ENCODE measurements around the gene RPL19. TPM values are rescaled to one million over a fixed set of nuclear protein-coding genes. Genes with fewer than 3 reads are reported as not detected.

RPL19 gene
- total and polyA plus RNA-seq, 5 donors = 1,060 to 1,781 (median 1,116) TPM

DNA sequence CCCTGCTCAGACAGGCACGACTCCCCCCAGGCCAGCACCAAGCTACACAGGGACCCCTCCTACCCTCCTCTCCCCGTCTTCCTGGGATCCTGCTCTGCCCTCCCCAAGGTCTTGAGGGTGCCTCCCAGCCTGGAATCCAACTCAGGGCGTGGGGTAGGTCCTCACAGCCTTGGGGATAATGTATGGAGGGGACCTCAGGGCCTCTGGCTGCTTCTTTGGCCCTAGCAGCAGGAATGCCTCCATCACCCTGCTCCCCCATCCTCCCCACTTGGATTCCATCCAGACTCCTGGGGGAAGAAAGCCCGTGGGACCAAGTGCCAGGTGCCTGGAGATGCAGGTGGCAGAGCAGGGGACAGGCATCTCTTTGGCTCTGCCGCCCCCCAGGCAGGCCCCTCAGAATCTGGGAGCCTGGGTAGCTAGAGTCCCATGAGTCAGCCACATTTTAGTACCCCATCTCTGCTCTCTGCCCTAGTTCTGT lies 36.4 kb downstream of the RPL19 start:
- H3K4me3 ChIP-seq (ENCODE audit: low read length) = no peak overlapping the region
- 55% methylated on average over 5 of the region's 5 CpGs for WGBS
- no peaks in the 10 kb centered on the region for H3K9me3 ChIP-seq (ENCODE audit: control insufficient read depth, low read length)
- intact Hi-C loops (cut with DNase I) = loop anchor here in 3 of 4 donors (5.0 to 10.0 kb wide), 3 partner anchors 72 to 252 kb away; partner anchors contain the start of gene ARL5C (in 1 of the 3)
- no peak overlapping the region for H3K27ac ChIP-seq (ENCODE audit: low read length)
- DNase-seq (no peak), ATAC-seq (no peak)
- no peaks in the 10 kb centered on the region for H3K4me1 ChIP-seq (ENCODE audit: control insufficient read depth, insufficient read depth, low read length)
- no peaks in the 10 kb centered on the region for H3K27me3 ChIP-seq (ENCODE audit: control insufficient read depth, insufficient read depth)

DNA sequence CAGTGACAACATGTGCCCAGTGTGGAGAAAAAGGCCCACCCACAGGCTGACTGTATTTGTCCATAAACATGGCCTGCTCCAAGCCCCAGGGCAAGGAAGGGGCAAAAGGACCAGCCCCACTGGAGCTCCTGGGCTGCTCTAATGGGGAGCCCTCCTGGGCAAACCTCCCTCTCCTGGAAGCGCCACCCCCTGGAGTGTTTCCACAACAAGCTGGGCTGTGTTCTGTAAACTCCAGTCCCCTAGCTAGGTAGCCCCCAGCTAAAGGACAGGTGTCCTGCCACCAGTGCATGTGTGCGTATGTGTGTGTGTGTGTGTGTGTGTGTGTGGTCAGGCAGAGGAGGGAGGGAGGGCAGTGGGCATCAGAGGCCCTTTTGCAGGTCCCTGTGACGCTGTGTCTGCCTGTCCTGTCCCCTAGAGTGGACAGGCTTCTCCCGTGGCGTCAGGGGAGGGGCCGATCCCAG lies 36.9 kb downstream of the RPL19 start:
- ATAC-seq (no peak), DNase-seq (no peak)
- Histone ChIP-seq H3K9me3 (ENCODE audit: control insufficient read depth, low read length) (no peaks in the 10 kb centered on the region), H3K4me3 (ENCODE audit: low read length) (no peak overlapping the region), H3K27me3 (ENCODE audit: control insufficient read depth, insufficient read depth) (no peaks in the 10 kb centered on the region), H3K27ac (ENCODE audit: low read length) (no peak overlapping the region), H3K4me1 (ENCODE audit: control insufficient read depth, insufficient read depth, low read length) (no peaks in the 10 kb centered on the region)
- WGBS = 79% methylated on average over 6 of the region's 6 CpGs
- intact Hi-C loops (cut with DNase I) = loop anchor here in 3 of 4 donors (5.0 to 10.0 kb wide), 3 partner anchors 72 to 252 kb away; partner anchors contain the start of gene ARL5C (in 1 of the 3)

DNA sequence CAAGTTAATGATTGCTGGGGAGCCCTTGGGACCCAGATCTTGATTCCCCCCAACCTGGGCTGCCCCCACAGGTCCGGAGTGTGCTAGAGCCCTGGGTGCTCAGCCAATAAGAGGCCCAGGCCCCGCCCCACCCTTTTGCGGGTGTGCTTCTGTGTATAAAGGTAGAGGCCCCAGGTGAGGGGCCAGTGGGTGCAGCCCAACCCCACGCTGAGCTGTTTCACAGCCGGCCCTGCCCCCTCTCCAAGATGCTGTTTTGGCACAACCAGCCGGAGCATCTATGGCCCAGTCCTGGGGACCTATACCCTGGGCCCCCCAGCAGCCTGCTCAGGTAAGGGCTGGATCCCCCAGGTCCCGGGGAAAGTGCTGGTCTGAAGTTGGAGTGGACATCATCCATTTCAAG lies 37.5 kb downstream of the RPL19 start:
- DNase-seq = no peak
- 78% methylated on average over 7 of the region's 7 CpGs for WGBS
- intact Hi-C loops (cut with DNase I) = loop anchor here in 3 of 4 donors (5.0 to 10.0 kb wide), 3 partner anchors 73 to 253 kb away; partner anchors contain the start of gene ARL5C (in 1 of the 3)
- H3K27me3 ChIP-seq (ENCODE audit: control insufficient read depth, insufficient read depth) = no peaks in the 10 kb centered on the region
- no peaks in the 10 kb centered on the region for H3K4me1 ChIP-seq (ENCODE audit: control insufficient read depth, insufficient read depth, low read length)
- ATAC-seq = no peak
- H3K27ac ChIP-seq (ENCODE audit: low read length) = no peak overlapping the region
- H3K9me3 ChIP-seq (ENCODE audit: control insufficient read depth, low read length) = no peaks in the 10 kb centered on the region
- H3K4me3 ChIP-seq (ENCODE audit: low read length) = no peak overlapping the region

DNA sequence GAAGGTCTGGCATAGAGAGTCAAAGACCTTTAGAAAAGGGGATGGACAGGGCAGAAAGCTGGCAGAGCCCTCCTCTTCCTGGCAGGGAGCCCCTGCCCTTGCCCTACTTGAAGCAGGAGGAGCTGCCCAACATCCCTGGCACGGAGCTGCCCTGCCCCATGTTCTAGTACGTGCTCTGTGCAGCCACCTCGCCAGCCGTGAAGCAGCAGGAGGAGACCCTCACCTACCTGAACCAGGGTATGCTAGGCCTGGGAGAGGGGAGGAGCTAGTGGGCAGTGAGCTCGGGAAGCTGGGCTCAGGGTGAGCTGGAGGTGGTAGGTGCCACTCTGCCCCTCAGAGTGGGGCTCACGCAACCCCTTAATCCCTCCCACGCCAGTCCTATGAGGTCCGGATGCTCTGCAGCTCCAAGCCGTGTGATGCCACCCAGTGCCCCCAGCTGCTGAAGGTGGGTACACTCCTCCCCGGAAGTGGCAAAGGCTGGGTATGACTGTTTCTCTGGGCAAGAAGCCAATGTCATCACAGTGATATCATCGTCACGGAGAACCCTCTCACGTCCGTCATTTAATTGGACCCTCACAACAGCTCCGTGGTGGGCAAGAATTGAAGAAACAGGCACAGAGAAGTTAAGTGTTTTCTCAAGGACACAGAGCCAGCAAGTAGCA lies 38.4 kb downstream of the RPL19 start:
- Histone ChIP-seq H3K27ac (ENCODE audit: low read length) (no peak overlapping the region), H3K9me3 (ENCODE audit: control insufficient read depth, low read length) (no peaks in the 10 kb centered on the region), H3K4me1 (ENCODE audit: control insufficient read depth, insufficient read depth, low read length) (no peaks in the 10 kb centered on the region), H3K4me3 (ENCODE audit: low read length) (no peak overlapping the region), H3K27me3 (ENCODE audit: control insufficient read depth, insufficient read depth) (no peaks in the 10 kb centered on the region)
- peak; percentile 47 to 53 for ATAC-seq
- DNase-seq = peak; percentile 50 to 74 (median 74)
- WGBS = 30% methylated on average over 15 of the region's 15 CpGs
- intact Hi-C loops (cut with DNase I) = loop anchor here in 3 of 4 donors (5.0 to 10.0 kb wide), 3 partner anchors 74 to 254 kb away; partner anchors contain the start of gene ARL5C (in 1 of the 3)

DNA sequence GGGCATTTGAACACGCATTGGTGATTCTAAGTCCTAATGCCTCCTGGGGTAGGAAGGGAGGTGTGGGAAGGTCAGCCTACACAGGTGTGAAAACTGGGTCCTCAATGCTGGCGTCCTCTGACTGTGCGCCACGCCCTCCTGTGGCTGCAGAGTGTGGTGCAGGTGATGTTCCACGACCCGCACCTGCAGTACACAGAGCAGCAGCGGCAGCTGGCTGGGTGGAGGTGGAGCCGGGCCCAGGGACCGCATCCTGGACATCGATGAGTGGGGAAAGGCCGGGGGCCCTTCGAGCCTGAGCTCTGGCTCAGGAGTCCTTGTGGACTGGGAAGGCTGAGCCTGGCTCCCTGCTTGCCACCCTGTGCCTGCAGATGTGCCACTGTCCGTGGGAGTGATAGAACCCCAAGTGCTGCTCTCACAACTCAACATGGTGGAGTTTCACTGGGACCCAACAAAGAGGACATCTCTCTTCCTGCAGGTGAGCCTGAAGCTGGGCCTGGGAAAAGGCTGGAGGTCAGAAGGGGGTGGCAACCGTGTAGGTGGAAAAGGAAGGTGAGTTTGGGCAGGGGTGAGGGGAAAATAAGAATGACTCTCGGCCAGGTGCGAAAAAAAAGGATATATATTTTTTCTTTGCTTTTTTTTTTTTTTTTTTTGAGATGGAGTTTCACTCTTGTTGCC lies 39.7 kb downstream of the RPL19 start:
- intact Hi-C loops (cut with DNase I) = loop anchor here in 3 of 4 donors (5.0 to 10.0 kb wide), 4 partner anchors 32 to 255 kb away; partner anchors contain the start of gene ARL5C (in 1 of the 3)
- peak in 2 of 3 donors; percentile 57 to 70 for DNase-seq
- H3K27me3 ChIP-seq (ENCODE audit: control insufficient read depth, insufficient read depth) = no peaks in the 10 kb centered on the region

DNA sequence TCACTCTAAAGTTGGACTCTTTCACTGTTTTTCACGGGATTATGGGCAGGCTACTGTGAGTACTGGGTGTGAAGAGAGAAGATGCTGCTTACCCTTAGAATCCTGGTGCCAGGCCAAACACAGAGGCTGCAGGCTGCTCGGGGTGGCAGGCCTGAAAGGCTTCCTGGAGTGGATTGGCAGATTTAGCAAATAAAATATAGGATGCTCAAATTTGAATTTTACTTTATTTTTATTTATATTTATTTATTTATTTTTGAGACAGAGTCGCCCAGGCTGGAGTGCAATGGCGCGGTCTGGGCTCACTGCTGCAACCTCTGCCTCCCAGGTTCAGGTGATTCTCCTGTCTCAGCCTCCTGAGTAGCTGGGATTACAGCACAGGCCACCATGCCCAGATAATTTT lies 40.5 kb downstream of the RPL19 start:
- Histone ChIP-seq H3K27me3 (ENCODE audit: control insufficient read depth, insufficient read depth) (no peaks in the 10 kb centered on the region), H3K27ac (ENCODE audit: low read length) (no peak overlapping the region), H3K4me3 (ENCODE audit: low read length) (no peak overlapping the region), H3K4me1 (ENCODE audit: control insufficient read depth, insufficient read depth, low read length) (no peaks in the 10 kb centered on the region), H3K9me3 (ENCODE audit: control insufficient read depth, low read length) (no peaks in the 10 kb centered on the region)
- DNase-seq (no peak), ATAC-seq (no peak)
- intact Hi-C loops (cut with DNase I) = loop anchor here in 1 of 4 donors (5.0 kb wide), 1 partner anchor 33 kb away; no protein-coding TSS in a partner anchor
- WGBS = 85% methylated on average over 5 of the region's 5 CpGs

More for the DNA sequence above, 39.7 kb downstream of the RPL19 start:
- ATAC-seq = no peak
- Histone ChIP-seq H3K4me1 (ENCODE audit: control insufficient read depth, insufficient read depth, low read length) (no peaks in the 10 kb centered on the region), H3K27ac (ENCODE audit: low read length) (no peak overlapping the region), H3K9me3 (ENCODE audit: control insufficient read depth, low read length) (no peaks in the 10 kb centered on the region), H3K4me3 (ENCODE audit: low read length) (no peak overlapping the region)
- WGBS = 28% methylated on average over 16 of the region's 16 CpGs

DNA sequence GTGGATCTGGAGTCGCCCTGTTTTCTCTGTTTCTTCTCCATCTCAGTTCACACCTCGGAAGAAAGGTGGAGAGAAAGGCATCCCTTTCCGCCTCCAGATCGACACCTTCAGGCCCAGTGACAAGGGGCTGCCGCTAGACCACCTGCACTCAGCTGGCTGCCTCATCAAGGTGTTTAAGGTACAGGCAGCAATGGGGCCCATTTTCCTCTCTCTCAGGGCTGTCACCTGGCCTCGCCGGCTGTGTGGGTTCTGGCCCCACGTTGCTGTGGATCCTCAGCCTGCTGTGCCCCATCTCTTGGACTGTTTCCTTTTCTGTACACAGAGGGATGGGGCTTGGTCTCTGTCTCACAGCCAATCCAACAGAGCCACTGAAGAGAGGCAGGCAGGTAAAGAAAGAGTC lies 43.1 kb downstream of the RPL19 start:
- Histone ChIP-seq H3K27me3 (ENCODE audit: control insufficient read depth, insufficient read depth) (no peaks in the 10 kb centered on the region), H3K27ac (ENCODE audit: low read length) (no peak overlapping the region), H3K4me3 (ENCODE audit: low read length) (no peak overlapping the region), H3K9me3 (ENCODE audit: control insufficient read depth, low read length) (no peaks in the 10 kb centered on the region), H3K4me1 (ENCODE audit: control insufficient read depth, insufficient read depth, low read length) (no peaks in the 10 kb centered on the region)
- WGBS = 71% methylated on average over 8 of the region's 8 CpGs
- ATAC-seq = no peak
- DNase-seq = no peak
- intact Hi-C loops (cut with DNase I) = loop anchor here in 1 of 4 donors (5.0 kb wide), 1 partner anchor 36 kb away; no protein-coding TSS in a partner anchor

DNA sequence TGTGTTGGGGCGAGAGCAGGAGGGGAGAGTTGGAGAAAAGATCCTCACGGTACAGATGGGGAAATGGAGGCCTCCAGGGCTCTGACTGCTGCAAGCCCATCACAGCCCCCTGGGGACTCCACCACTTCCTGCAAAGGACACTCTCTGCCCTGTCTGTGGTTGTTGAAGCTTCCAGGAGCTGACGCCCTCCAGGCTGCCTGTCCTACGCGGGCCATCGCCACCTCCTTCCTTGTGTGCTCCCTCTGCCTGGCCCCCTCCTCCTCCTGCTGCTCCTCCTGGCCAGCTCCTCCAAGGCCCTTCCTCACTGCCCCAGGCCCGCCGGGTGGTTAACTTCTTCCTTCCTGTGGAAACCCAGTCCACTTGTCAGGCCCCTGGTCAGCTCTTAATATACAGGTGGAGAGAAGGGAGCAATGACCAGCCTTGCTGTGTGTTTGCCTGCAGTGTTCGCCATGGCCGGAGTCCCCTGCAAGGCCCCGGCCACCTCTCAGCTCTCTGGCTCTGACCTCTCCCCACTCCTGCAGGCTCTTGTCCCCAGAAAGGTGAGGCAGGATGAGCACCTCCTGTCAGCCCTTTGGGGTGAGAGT lies 44.0 kb downstream of the RPL19 start:
- DNase-seq (no peak), ATAC-seq (peak; percentile 6 to 18)
- H3K4me3 ChIP-seq (ENCODE audit: low read length) = no peak overlapping the region
- H3K9me3 ChIP-seq (ENCODE audit: control insufficient read depth, low read length) = no peaks in the 10 kb centered on the region
- H3K27me3 ChIP-seq (ENCODE audit: control insufficient read depth, insufficient read depth) = no peaks in the 10 kb centered on the region
- 35% methylated on average over 11 of the region's 11 CpGs for WGBS
- H3K27ac ChIP-seq (ENCODE audit: low read length) = no peak overlapping the region
- intact Hi-C loops (cut with DNase I) = loop anchor here in 1 of 4 donors (5.0 kb wide), 1 partner anchor 37 kb away; no protein-coding TSS in a partner anchor
- no peaks in the 10 kb centered on the region for H3K4me1 ChIP-seq (ENCODE audit: control insufficient read depth, insufficient read depth, low read length)

DNA sequence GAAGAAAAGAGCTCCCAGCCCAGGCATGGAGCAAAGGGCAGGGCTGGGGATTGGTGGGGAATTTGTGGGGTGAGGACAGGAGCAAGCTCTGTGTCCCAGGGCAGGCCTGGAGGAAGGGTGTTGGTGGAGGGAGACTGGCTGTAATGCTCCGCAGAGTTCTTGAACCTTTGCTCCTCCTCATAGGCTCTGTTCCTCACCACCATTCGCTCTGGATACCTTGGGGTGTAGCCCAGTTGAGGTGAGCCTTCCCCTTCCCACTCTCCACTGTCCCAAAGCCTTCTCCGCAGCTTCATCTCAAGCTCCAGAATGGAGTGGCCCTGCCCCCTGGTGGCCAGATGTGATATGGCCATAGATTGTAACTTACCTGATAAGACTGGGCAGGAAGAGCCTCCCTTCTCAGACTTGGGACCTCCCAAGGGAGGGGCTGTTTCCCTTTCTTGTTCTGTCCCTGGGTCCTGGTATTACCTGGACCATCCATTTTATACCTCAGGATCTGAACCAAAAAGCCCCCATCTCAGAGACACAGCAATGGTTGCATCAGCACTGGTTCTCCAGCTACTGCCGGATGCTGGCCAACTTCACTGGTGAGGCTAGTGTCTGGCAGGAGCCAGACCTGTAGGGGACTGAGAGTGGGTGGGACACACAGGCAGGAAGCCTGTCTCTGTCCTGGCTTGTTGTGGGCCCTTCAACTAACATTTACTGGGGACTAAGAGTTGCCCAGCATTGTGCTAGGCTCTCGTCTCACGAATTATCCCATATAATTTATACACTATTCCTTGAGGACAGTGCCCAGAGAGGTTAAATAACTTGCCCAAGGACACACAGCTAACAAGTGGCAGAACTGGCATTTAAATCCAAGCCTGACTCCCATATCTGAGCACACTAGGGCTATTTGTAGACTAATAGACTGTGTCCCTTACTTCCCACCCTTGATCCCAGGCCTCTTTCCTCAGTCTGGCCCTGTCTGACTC lies 44.8 kb downstream of the RPL19 start:
- Histone ChIP-seq H3K27ac (ENCODE audit: low read length) (no peak overlapping the region), H3K4me3 (ENCODE audit: low read length) (no peak overlapping the region), H3K9me3 (ENCODE audit: control insufficient read depth, low read length) (no peaks in the 10 kb centered on the region), H3K4me1 (ENCODE audit: control insufficient read depth, insufficient read depth, low read length) (no peaks in the 10 kb centered on the region), H3K27me3 (ENCODE audit: control insufficient read depth, insufficient read depth) (no peaks in the 10 kb centered on the region)
- DNase-seq (peak; percentile 79 to 93 (median 90)), ATAC-seq (peak; percentile 88 to 90)
- WGBS = 39% methylated on average over 6 of the region's 6 CpGs
- intact Hi-C loops (cut with DNase I) = loop anchor here in 1 of 4 donors (5.0 kb wide), 1 partner anchor 38 kb away; no protein-coding TSS in a partner anchor

DNA sequence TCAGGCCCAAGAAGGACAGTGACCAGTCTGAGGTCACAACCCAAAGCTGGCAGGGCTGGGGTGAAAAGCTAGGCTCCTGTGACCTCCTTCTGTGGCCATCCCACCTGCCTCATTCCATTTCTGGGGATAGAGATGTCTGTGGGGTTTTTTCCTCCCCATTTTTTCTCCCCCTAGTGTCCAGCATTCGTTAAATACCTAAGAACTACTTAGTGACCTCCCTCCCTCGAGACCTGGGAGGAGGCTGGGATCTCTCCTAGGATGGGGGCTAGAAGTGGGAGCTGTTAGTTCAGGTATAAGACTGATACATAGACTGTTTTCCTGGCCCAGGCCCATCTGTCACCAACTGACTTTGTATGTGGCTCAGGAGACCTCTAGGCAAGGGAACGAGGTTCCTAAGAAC lies 46.2 kb downstream of the RPL19 start:
- no peak for ATAC-seq
- no peak for DNase-seq
- H3K4me1 ChIP-seq (ENCODE audit: control insufficient read depth, insufficient read depth, low read length) = no peaks in the 10 kb centered on the region
- no peak overlapping the region for H3K27ac ChIP-seq (ENCODE audit: low read length)
- no peaks in the 10 kb centered on the region for H3K9me3 ChIP-seq (ENCODE audit: control insufficient read depth, low read length)
- no peak overlapping the region for H3K4me3 ChIP-seq (ENCODE audit: low read length)
- no peaks in the 10 kb centered on the region for H3K27me3 ChIP-seq (ENCODE audit: control insufficient read depth, insufficient read depth)
- intact Hi-C loops (cut with DNase I) = no loop called here
- 47% methylated on average over 3 of the region's 3 CpGs for WGBS

Data from right cardiac atrium (tissue), 5 donors.